Activated T-helper 1 cell treated with Interleukin-2 at 50 U/mL for 16 hours (primary cell): ENCODE data around the gene METTL27.
"Not testable (repeated sequence)": the region's sequence is repeated elsewhere in the genome, so short reads cannot be mapped to it uniquely, and the experiment has no call there.

Source experiments
- DNase-seq: peaks from one replicate; pipeline ENCODE4 v3.0.0-alpha.2; 2020; ENCODE audit warnings: low read depth

The METTL27 gene

DNA sequence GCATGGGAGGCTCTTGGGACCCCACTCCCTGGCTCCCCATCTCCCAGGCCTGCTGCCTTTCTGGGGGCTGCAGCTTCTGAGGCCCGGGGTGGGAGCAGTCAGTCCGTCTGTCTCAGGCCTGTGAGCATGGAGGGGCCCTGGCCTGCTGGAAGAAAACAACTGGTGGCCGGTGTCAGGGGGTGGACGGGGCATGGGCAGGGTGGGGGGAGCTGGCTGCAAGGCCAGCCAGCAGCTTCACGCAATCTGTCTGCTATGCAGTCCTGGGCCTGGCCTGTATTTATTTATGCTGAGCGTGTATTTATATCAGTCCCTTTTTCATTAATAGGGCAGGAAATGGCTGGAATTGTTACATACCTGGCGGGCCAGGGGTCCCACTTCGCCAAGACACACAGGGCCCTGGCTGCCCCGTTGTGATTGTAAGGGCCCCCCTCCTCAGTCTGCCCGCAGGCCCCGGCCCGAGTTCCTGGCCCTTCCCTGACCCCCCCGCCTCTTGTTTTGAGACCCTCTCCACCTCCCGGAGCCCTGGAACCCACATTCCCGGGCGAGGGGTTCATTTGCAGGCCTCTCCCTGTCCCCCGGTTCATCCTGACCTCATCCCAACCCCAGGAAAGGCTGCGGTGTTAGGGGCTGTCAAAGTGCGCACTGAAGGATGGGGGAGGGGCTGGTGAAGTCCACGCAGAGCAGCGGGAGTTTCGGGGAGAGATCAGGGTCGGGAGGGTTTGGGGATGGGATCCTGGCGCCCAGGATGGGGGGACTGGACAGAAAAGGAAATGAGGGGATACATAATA is 26.9 kb upstream of the METTL27 start:
- DNase-seq: no peak

DNA sequence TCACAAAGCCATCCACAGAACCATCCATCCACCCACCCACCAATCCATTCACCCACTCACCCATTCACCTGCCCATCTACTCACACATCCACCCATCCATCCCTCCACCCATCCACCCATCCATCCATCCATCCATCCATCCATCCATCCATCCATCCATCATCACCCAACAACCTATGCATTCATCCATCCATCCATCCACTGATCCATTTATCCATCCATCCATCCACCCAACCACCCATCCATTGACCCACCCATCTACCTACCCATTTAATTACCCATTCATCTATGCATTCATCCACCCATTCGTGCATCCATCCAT is 24.1 kb upstream of the METTL27 start:
- no peak for DNase-seq

DNA sequence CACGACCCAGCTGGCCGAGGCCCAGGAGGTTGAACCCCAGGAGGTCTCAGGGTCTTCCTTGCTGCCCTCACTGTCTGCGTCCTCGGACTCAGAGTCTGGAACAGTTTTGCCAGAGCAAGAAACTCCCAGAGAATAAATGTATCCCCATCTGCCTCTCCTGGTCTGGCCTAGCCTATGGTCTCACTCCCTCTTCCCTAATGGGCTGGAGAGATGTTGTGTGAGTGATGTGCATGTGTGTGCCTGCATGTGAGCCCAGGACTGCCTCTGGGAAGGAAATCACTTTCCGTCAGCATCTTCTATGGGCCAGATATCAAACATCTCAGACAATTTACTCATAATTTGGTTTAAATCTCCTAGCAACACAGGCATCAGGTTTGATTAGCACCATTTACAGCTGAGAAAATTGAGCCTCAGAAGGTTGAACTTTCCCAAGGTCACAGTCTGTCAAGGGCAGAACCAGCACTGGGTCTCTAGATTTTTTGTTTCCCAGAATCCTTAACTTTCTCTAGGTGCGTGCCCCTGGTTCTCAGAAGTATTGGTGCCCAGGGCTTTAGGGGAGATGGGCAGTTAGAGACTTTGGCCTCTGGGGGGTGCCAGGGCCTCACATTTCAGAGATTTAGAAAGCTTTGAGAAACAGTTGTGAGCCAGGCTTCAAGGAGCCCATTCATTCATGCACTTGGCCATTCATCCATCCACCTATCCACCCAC is 23.6 kb upstream of the METTL27 start:
- DNase-seq: no peak

DNA sequence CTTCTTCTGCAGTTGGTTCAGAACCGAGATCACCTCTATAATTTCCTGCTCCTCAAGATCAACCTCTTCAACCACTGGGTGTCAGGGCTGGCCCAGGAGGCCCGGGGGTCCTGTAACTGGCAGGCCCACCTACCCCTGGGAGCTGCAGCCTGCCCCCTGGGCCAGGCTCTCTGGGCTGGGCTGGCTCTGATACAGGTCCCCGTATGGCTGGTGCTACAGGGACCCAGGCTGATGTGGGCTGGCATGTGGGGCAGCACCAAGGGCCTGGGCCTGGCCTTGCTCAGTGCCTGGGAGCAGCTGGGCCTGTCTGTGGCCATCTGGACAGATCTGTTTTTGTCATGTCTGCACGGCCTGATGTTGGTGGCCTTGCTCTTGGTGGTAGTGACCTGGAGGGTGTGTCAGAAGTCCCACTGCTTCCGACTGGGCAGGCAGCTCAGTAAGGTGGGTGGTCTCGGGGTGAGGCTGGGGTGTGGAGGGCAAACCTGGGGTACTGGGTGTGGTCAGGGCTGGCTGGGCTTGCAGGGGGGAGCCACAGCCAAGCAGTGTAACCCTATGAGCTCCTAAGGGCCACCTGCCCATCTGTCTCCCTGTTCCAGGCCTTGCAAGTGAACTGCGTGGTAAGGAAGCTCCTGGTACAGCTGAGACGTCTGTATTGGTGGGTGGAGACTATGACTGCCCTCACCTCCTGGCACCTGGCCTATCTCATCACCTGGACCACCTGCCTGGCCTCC is 22.8 kb upstream of the METTL27 start:
- DNase-seq: no peak

DNA sequence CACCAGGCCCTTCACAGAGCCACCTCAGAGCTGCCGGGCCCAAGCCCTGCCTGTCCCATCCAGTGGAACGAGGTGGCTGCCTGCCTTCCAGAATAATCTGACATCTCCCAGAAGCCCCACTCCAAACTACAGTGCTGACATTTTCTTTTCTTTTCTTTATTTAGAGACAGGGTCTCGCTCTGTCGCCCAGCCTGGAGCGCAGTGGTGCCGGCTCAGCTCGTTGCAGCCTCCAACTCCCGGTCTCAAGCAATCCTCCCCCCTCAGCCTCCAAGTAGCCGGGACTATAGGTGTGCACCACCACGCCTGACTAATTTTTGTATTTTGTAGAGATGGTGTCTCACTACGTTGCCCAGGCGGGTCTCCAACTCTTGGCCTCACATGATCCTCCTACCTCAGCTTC is 19.0 kb upstream of the METTL27 start:
- no peak for DNase-seq

DNA sequence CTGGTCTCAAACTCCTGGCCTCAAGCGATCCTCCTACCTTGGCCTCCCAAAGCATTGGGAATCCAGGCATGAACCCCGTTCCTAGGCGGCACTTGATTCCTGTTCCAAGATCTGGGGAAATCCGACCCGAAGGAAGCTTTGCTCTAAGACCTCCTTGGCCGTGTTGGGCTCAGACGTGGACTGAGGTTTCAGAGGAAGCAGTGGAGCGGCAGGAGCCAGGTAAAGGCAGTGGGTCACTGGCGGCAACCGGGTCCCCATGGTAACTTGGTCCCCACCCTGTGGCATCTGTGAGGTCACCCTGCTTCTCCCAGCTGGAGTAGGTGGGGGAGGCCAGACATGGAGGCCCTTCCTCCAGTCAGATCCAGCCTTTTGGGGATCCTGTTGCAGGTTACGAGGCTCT is 18.5 kb upstream of the METTL27 start, which contains the start of gene TMEM270:
Gene TMEM270 (plus strand): TSS at position 301 of the 400 bp plus-strand sequence. CDS start 36 bp downstream, at position 337.
- DNase-seq: no peak

DNA sequence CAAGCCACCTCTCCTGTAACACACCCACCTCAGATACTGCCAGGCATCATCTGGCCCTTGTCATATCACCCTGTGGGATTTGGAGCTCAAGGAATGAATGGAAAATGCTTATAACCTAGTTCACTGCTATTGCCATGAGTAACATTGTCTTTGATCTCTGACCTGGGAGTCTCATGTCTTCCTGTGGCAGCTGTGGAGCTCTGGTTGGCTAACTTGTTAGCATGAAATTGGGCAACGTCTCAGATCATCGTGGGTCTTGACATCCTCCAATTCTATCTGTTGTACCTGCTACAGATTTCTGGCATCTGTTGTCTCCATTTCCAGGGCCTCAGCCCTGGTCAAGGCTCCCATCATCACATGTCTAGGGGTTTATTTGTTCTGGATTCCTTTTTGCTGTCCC is 16.5 kb upstream of the METTL27 start:
- DNase-seq: no peak

DNA sequence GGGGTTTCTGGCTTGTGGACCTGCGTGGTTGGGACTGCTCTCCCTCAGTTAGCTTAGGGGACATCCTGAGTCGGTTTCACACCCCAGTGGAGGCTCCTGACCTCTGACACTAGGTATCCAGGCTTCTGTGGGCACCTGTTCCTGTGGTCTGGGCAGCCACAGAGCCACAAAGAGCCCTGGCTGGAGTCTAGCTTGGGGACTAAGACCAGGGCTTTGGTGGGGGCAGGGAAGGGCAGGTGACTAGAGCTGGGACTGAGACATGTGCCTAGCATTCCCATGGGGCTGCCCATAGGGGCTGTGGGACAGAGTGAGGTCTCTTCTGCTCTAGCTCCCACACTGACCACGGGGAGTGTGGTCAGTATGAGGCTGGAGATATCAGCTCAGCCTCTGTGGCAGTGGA is 14.6 kb upstream of the METTL27 start:
- no peak for DNase-seq

DNA sequence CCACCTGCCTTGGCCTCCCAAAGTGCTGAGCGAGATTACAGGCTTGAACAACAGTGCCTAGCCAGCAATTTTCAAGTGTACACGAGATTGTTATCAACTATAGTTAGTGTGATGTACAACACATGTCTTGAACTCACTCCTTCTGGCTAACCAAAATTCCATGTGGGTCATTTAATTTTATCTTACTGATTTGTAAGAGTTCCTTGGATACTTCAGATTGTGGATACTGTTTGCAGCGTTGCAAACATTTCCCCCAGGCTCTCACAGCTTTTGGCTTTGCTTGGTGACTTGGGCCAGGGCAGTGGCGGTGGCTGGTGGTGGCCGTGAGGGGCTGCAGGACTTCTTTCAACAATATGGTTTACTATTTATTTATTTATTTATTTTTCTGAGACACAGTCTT is 10.2 kb upstream of the METTL27 start:
- DNase-seq: no peak

DNA sequence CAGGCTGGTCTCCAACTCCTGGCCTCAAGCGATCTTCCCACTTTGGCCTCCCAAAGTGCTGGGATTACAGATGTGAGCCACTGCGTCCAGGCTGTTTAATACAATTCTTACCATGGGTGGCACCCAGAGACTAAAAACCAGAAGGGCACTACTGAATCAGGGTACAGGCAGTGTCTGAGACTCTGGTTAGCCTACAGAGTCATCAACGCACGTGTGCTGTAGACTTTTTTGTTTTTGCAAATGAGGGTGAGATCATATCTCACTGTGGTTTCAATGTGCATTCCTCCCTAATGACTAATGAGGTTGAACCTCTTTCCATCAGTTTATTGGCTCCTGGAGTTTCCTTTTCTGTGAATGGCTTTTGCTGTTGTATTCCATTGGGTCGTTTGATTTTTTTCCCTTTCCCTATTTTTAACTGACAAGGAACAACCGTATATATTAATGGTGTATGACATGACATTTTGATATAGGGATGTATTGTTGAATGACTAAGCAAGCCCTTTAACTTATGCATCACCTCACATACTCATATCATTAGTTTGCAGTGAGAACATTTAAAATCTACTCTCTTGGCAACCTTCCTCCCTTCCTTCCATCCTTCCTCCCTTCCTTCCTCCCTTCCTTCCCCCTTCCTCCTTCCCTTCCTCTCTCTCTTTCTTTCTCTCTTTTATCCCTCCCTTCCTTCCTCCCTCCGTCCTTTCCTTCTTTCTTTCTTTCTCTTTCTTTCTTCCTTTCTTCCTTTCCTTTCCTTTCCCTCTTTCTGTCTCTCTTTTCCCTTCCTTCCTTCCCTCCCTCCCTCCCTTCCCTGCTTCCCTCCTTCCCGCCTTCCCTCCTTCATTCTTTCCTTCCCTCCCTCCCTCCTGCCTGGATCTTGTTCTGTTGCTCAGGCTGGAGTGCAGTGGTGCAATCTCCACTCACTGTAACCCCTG is 9.4 kb upstream of the METTL27 start:
- DNase-seq: no peak

DNA sequence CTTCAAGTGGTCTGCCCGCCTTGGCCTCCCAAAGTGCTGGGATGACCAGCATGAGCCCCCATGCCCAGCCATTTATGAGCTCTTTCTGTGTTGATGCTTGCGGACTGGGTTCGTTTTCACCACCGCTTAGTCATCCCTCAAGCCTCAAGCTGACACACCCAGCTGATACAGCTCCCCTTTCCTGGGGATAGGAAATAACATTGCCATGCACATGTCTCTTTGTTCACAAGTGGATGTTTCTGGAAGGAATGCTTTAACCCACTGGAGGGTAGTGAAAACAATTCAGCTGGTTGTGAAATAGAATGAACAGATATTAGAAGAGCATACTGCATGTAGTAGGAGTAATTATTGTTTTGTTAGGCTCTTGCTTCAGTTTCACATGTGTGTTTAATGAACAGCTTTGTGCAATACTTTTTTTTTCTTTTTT is 8.5 kb upstream of the METTL27 start:
- DNase-seq: no peak

DNA sequence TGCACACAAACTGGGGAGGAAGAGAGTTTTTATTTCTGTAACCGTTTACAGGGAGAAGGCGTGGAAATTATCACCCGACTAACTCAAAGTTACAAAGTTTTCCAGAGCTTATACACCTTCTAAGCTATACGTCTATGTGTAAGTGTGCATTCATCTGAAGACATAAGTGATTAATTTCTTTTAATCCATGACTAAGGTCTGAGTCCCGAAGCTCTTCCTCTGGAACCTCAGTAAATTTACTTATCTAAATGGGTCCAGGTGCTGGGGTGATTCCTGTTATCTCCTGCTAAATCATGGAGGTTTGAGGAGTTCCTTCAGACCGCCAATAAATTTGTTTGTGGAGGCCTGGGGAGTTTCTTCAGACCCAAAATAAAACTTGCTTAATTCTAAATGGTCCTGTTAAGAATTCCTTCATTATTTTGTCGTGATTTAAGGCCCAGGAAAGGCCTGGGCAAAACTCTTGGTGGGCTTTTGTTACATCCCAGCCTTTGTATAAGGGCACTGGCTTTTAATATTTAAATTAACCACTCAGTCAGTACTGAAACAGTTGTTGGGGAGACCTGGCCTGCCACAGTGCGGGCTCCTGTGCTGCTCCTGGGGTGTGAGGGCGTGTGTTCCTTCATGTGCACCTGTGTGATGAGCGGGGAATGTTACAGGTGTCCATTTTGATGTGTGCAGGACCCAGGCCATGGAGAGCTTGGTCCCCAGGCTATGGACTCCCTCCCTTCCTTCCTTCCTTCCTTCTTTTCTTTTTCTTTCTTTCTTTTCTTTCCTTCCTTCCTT is 5.8 kb upstream of the METTL27 start:
- no peak for DNase-seq

DNA sequence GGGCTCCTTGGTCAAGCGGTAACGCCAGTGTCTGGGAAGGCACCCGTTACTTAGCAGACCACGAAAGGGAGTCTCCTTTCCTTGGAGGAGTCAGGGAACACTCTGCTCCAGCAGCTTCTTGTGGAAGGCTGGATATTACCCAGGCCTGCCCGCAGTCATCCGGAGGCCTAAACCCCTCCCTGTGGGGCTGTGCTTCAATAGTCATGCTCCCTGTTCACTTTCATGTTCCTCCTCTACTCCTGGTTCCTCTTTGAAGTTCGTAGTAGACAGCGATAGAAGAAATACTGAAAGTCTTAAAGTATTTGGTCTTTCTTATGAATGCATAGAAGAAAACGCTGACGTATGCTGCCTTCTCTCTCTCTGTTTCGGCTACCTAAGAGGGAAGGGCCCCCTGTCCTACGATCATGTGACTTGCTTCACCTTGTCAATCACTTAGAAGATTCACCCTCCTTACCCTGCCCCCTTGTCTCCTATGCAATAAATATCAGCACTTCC is 3.4 kb upstream of the METTL27 start:
- DNase-seq: not testable (repeated sequence)

DNA sequence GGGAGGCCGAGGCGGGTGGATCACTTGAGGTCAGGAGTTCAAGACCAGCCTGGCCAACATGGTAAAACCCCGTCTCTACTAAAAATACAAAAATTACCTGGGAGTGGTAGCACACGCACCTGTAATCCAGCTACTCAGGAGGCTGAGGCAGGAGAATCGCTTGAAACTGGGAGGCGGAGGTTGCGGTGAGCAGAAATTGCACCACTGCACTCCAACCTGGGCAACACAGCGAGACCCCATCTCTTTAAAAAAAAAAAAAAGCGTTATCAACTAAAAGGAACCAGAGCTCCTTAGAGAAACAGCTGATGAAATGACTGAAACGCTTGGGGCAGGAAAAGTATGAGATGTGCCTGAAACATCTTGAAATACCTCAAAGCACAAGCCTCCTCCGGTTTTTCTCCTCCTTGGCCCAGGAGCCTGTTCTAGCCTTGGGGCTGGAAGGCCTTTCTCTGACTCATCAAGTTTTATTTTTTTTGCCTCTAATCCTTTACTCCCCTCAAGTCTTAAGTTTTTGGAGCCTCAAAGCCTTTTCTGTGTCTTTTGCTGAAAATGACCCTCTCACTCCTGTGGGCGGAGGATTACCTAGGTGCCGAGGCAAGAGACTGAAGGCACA is 2.6 kb upstream of the METTL27 start:
- DNase-seq: no peak

DNA sequence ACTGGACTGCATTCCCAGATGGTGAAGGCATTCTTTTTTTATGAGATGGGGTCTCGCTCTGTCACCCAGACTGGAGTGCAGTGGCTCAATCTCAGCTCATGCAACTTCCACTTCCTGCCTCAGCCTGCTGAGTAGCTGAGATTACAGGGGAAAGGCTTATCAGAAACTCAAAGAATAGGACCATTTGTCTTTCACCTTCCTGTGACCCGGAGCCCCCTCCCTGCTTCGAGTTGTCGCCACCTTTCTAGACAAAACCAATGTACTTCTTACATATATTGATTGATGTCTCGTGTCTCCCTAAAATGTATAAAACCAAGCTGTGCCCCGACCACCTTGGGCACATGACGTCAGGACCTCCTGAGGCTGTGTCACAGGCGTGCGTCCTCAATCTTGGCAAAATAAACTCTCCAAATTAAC is 1.8 kb upstream of the METTL27 start:
- DNase-seq: no peak

DNA sequence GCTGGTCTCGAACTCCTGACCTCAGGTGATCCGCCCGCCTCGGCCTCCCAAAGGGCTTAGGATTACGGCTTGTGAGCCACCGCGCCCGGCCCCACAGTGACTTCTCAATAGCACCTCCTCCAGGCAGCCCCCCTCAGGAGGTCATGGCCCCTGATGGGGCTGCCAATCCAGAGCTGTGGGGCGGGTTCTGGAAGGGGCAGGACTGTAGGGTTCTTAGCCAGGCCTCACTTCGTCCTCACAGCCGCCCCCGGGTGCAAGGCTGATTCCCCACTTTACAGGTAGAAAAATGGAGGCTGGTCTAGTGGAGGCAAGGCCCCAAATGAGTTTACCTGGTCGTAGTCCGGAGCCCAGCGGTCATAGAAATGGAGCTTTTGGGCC is 638 bp downstream of the METTL27 start:
- no peak for DNase-seq

DNA sequence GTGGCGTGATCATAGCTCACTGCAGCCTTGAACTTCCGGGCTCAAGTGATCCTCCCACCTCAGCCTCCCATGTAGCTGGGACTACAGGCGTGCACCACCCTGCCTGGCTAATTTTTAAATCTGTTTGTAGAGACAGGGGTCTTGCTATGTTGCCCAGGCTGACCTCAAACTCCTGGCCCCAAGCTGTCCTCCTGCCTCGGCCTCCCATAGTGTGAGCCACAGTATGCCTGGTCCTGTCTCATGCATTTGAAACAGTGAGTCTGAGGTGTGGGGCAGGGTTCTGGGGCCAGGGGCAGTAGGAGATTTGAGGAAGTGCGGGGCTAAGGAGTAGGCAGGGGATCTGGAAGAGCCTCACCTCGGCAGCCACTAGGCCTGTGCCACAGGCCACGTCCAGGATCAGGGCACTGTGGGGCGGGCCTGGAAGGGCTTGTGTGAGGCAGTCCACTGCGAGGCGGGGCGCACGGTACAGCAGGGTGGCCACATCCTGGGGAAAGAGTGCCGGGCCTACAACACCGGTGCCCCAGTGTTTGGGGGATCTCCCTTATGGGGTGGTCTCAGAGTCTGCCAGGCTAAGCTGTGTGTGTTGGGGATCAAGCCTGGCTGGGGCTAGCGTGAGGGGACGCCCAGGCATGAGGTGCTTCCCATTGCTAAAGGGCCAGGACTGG is 1.5 kb downstream of the METTL27 start:
- no peak for DNase-seq

DNA sequence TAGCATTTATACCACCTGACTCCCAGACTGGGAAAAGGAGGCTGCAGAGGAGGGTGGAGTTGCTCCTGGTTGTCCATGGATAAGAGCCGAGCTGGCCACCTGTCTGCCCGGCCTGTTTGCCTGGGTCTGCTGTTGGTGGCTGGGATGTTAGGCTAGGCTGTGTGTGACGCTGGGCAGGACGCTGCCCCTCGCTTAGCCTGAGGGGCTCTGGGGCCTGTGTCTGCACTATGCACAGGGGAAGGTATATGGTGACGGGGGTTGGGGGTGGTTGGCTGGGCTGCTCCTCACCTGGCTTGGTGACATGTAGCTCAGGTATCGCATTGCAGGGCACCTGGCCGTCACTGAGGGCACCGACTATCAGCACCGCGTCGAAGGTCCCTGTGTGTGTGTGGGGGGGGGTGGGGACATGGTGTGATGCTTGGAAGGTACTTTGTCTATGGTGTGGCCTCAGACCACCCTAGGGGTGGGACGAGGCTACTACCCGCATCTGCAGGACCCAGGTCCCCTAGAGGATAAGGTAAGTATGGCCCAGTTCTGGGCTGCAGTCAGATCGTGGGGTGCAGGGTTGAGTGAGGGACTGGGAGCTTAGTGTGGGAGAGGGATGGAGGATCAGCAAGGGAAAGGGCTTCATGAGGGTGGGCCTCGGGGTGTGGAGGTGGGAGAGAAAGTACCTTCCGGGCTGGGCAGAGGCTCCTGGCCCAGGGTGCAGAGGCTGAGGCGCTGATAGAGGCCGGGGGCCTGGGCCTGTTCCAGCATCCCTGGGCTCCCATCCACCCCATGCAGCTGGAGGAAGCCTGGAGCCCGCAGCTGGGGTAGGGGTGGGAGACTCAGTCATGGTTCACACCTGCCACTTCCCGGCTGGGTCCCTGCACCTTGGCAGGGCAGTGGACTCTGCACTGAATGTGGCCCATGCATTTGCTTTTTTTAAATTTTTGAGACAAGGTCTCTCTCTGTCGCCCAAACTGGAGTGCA is 2.3 kb downstream of the METTL27 start:
- no peak for DNase-seq

DNA sequence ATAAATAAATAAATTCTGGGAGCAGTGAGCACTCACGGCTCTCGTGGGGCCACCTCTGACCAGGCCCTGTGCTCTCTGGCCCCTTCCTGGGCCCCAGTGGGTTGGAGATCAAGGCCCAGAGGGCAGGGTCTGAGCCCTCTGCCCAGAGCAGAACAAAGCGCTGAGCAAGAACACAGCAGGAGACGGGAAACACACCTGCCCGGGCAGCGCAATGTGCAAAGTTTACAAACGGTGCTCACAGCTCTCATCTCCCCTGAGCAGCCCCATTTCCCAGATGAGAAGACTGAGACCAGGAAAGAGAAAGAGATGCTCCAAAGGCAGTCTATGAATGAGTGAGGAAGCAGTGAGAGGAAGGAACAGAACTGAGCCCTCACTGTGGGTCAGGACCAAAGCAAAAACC is 3.0 kb downstream of the METTL27 start:
- no peak for DNase-seq
